ENCODE results near the gene TCF4.

Gene TCF4

DNA sequence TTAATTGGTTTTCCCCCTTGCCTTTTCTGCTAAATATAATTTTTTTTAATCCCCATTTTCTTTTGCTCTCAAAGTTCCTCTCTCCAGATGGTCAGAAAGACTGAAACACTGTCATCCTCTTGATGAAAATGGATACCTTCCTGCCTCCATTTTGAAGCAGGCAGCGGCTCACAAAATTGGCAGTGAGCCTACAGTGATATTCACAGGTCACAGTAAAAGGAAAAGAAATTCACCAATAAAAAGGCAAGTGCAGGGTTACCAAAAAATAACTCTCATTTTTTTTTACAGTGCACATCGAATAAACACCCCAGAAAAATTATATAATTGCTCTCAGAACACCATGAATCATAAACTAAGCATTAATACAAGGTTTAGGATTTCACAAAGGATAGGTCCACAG lies 307.5 kb downstream of the TCF4 start:
- no peak for DNase-seq

- peak; percentile 17 to 90 for DNase-seq
These were observed 312.7 kb downstream of the TCF4 start for GRCh38 chr18:55275039-55275901.

GRCh38 chr18:55272510-55273243 lies 315.3 kb downstream of the TCF4 start:
- DNase-seq: no peak

GRCh38 chr18:55269622-55270021 lies 318.4 kb downstream of the TCF4 start:
- no peak for DNase-seq

GRCh38 chr18:55268628-55269275 lies 319.2 kb downstream of the TCF4 start:
- no peak for DNase-seq

DNA sequence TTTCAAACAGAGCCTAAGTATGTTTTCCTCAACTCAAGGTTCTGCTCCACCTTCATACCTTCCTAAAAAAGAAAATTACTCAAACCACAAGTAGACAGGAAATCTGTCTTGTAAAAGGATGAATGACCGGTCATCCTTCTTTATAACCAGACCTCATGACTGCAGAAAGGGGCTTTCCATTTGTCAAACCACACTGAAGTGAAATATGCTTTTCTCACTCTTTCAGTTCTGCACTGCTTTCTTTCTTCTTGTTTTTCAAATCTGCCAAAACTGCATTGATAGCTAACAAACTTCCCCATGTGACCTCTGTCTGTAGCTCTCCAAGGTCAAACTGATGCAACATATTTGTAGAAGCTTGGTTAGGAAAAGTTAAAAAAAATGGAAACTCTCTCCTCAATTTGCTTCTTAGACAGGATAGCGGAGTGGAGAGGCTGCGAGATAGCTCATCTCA lies 319.8 kb downstream of the TCF4 start:
- no peak for DNase-seq

DNA sequence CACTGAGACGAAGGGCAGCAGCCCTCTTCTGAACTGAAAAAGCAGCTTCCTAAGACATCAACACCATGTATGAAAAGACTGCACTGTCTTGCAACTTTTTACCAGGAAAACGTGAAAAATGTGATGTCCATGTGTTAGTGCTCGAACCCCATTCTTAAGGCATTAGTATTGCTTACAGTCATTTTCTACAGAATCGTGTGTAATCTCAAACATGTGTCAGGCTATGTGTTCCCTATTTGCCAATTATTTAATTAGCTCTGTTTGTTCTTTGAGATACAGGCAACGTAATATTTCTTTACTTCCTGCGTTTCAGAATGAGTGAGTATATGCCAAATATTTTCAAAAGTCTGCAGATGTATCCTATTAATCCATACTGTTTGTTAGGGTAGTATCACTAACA lies 321.0 kb downstream of the TCF4 start:
- DNase-seq: no peak

GRCh38 chr18:55265984-55266383 lies 322.0 kb downstream of the TCF4 start:
- no peak for DNase-seq

- no peak for DNase-seq
These were observed 322.8 kb downstream of the TCF4 start for GRCh38 chr18:55265130-55265675.

DNA sequence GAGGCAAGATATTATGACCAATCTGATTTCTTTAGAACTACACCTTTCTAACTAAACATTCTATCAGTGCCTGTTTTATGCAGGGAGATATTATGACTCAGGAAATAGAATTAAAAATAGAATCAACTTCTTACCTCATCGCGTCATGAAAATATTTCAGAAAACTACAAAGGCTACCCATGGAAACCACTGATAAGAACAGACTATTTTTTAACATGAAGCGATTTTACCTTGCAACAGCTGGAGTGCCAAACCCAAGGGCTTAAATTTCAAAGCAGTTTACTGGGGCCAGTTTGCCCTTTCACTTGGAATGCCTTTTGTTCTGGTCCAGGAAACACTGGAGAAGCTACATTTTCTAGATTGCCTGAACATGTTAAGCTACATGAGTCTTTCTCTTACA lies 323.9 kb downstream of the TCF4 start:
- no peak for DNase-seq

GRCh38 chr18:55262021-55262560 lies 325.9 kb downstream of the TCF4 start:
- no peak for DNase-seq

DNA sequence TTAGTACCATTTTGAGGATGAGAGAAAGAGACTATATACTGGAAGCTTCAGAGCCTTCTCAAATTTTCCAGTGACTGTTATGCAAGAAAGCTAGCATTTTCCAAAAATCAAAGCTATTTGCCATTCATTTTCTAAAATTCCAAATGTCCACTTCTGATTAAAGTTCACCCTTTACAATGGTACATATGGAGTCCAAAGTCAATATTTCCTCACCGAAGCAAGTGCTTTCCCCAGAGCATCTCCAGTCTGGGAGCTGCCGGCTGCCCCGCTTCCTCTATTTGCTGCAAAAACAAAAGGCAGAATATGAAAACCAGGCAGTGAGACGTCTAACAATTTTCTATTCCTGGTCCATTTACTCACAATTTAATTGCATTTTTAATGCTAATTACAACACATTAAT lies 326.7 kb downstream of the TCF4 start:
- no peak for DNase-seq

DNA sequence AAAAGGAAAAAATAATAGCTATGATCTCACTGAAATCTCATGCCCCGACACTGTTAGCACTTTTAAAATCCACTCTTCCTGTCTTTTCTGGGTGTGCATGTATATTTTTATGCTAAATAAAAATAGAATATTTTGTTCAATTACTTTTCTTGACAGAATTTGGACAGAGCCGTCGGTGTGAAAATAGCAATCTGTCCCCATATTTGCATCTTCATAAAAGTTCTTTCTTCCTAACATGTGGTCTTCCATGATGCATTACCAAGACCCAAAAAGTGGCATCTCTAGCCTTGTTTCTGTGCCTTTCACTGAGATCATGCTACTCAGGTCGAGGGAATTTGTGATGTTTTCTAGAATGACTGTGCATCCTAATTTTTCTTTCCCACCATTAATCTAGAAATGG lies 329.9 kb downstream of the TCF4 start:
- no peak for DNase-seq

DNA sequence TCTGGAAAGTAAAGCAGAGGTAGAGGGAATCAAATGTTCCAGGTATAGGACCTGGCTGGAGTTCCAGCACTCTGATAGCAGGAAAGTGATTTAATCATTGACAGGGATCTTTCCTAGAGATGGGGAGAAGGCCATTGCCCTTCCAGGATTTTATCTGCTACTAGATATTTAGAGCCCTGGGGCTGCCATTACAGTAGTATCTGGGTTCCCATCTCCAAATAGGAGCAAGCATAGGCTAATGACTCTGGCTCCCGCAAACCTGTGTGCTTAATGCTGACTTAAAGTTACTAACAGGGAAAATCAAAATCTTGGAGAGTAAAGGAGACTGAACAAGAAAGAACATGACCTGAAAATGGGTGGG lies 331.1 kb downstream of the TCF4 start:
- no peak for DNase-seq

DNA sequence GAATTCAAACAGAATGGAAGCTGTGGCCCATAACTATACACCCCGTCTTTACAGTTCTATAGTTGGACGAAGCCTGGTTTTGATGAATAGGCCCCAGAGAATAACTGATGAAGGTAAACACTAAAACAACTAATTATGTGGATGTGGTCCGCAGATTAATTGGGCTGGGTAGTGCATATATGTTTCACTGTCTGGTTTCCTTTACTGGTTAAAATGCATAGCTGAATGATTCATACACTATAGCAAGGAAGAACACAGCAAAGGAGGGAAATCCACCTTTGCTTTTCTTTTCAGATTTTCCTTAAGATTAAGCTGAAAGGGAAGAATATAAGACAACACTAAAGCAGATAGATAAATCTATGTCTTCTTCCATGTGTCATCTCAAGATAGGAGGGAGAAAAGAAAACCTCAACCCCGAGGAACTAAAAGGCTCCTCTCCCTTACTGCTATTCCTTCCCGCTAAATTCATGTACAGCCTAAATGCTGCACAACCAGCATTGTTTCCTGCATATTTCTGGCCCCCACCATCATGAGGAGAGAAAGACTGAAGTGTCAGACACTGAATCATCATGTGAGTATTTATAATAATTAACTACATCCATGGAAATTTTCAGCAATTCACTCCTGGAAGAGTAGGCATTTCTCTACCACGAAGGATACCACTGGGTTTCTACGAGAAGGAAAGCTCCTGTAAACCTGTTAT lies 331.6 kb downstream of the TCF4 start:
- no peak for DNase-seq

DNA sequence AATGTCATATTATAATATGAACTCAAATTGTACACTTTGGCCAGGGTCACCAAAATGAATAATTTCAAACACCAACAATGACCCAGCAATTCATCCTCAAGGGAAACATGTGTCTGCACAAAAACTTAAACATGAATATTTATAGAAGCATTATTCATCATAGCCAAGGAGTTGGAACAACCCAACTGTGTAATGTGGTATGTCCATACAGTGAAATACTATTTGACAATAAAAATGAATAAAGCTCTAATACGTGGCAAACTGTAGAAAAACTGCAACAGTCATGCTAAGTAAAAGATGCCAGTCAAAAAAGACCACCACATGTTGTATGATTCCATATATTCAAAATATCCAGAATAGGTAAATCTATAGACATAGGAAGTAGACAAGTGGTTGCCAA lies 334.2 kb downstream of the TCF4 start:
- DNase-seq: no peak

DNA sequence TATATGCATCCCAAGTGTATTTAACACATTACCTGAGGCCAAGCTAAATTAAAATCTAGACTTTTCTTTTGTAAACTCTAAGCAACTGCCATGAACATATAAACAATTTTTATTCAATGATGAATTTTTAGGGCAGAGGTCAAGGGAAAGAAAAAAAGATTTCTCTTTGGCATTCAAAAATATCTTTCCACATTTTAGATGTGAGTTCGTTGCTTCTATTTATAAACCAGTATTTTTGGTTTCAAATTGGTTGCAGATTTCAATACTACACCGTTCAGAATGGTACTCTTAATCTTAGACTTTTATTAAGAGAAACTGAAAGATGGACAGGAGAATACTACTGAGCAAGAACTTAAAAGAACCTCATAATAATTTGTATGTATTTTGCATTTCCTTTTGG lies 335.1 kb downstream of the TCF4 start:
- DNase-seq: no peak

- DNase-seq: no peak
These were observed 335.8 kb downstream of the TCF4 start for GRCh38 chr18:55252053-55252675.

- no peak for DNase-seq
These were observed 336.6 kb downstream of the TCF4 start for GRCh38 chr18:55251254-55251971.

GRCh38 chr18:55250768-55251173 lies 337.2 kb downstream of the TCF4 start:
- DNase-seq: no peak

DNA sequence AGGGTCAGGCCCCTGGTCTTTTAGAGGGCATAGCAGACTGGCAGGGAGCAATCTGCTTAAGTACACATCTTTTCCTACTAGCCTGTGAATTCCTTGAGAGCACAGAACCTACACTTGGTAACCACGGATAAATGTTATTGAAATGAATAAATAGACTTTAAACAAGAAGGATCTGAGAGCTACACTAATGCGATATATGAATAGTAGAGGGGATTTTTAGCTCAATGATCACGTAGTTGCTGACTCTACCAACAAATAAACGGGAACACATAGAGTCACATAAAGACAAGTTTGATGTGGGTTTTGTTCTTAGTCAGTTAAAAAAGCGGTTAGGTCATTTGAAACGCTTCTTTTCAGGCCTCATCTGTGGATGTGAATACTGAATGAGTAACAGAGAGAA lies 338.4 kb downstream of the TCF4 start:
- no peak for DNase-seq

Measured in cerebellar nuclear complex (tissue), 1 donor.